ENCODE data around the gene CPNE6.

DNA sequence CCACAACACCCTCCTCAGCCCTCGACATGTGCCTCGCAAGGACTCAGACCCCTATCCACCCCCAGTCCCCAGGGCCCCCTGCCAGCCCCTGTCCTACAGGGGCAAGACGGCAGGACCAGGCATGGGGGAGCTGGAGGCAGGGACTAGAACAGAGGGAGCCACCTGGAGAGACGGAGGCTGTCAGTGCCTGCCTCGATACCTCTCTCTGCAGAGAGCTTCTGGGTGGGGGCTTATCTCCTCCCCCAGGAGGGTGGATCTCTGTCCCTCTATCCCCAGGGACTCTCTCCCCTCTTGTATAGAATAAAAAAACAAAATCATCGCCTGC, 2.0 kb upstream of the CPNE6 start:
- TF ChIP-seq, protein P1, sequence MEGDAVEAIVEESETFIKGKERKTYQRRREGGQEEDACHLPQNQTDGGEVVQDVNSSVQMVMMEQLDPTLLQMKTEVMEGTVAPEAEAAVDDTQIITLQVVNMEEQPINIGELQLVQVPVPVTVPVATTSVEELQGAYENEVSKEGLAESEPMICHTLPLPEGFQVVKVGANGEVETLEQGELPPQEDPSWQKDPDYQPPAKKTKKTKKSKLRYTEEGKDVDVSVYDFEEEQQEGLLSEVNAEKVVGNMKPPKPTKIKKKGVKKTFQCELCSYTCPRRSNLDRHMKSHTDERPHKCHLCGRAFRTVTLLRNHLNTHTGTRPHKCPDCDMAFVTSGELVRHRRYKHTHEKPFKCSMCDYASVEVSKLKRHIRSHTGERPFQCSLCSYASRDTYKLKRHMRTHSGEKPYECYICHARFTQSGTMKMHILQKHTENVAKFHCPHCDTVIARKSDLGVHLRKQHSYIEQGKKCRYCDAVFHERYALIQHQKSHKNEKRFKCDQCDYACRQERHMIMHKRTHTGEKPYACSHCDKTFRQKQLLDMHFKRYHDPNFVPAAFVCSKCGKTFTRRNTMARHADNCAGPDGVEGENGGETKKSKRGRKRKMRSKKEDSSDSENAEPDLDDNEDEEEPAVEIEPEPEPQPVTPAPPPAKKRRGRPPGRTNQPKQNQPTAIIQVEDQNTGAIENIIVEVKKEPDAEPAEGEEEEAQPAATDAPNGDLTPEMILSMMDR (IDR thresholded peaks at IDR 0.05) = no peak
- TF ChIP-seq POLR2A (IDR thresholded peaks at IDR 0.05) = no peak
- TF ChIP-seq EP300 (IDR thresholded peaks at IDR 0.05) = no peak

Measured in suprapubic skin (tissue), 3 donors.